D341Med (cell line): ENCODE results near the gene KCMF1.
"Not testable (repeated sequence)": the region's sequence is repeated elsewhere in the genome, so short reads cannot be mapped to it uniquely, and the experiment has no call there.

Experiments
- DNase-seq: peaks from one replicate; pipeline ENCODE4 v3.0.0; 2012; ENCODE audit warnings: low spot score

Gene KCMF1

GRCh38 chr2:84970868-84971509 is at the start of gene KCMF1:
KCMF1 (plus strand) TSS chr2:84971161; CDS start chr2:84971452, 291 bp downstream.
- DNase-seq = peak; percentile 88

- no peak for DNase-seq
These were observed 48.0 kb upstream of the KCMF1 start for GRCh38 chr2:84923009-84923408.

- no peak for DNase-seq
These were observed 46.5 kb upstream of the KCMF1 start for GRCh38 chr2:84924173-84925106.

DNA sequence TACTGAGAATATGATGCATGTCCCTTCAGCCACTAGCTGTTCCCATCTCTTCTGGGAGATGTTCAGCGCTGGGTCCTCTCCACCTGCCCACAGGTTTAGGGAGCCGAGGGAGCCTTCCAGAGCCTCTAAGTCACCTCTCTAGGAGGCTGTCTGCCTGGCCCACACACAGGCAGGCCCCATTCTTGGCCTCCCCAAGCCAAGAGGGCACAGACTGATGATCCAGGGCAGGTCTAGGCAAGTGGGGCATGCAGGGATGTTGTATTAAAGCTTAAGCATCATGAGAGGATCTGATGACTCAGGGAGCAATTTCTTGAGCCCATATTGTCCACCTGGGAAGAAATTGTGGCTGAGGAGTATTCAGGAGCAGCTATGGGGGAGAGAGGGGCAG is 45.6 kb upstream of the KCMF1 start:
- DNase-seq = no peak

DNA sequence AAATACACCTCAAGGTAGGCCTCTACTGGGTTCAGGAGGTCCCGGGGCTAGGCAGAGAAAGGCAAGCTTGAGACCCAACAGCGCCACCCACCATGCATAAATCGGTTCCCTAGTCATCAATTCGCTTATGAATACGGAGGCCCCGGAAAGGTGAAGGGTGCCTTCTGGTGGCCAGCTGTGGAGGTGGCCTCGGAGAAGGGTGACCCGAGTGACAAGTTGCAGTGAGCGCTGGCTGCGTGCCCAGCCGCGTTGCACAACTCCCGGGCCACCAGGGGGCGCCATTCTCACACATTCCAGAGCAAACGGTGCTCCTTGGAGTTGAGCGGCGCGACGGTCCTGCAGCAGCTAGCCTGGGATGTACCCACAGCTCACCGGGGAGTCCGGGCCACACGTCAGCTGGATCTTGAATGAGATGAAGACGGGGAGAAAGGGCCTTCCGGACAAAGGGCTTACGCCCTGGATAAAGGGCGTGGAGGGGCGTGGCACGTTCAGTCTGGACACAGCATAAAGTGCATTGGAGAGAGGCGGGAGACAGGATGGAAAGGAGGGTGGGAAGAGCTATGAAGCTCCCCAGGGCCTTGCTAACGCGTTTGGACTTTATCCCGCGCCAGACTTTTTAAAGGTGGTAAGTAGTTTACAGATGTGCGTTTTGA is 45.1 kb upstream of the KCMF1 start:
- DNase-seq = peak; percentile 86

- DNase-seq = no peak
These were observed 43.7 kb upstream of the KCMF1 start for GRCh38 chr2:84927275-84927627.

DNA sequence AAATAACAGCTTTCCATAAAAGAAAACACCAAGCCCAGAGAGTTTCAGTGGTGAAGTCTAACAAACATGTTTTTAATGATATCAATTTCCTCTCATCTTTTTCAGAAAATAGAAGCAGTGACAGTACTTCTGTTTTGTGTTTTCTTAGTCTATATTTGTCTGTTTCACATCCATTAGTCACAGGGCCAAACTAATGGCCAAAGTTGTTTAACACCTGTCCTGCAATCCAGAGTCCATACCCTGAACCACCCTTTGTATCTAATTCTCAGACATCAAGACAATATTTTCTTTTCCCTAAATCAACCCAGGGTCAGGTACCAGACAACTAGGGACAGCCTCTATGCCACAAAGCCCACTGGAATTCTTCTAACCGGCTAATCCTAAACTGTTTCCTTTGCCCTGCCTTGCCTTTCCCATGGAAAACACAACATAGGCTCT is 39.6 kb upstream of the KCMF1 start:
- no peak for DNase-seq

- no peak for DNase-seq
These were observed 32.6 kb upstream of the KCMF1 start for GRCh38 chr2:84938194-84938879.

DNA sequence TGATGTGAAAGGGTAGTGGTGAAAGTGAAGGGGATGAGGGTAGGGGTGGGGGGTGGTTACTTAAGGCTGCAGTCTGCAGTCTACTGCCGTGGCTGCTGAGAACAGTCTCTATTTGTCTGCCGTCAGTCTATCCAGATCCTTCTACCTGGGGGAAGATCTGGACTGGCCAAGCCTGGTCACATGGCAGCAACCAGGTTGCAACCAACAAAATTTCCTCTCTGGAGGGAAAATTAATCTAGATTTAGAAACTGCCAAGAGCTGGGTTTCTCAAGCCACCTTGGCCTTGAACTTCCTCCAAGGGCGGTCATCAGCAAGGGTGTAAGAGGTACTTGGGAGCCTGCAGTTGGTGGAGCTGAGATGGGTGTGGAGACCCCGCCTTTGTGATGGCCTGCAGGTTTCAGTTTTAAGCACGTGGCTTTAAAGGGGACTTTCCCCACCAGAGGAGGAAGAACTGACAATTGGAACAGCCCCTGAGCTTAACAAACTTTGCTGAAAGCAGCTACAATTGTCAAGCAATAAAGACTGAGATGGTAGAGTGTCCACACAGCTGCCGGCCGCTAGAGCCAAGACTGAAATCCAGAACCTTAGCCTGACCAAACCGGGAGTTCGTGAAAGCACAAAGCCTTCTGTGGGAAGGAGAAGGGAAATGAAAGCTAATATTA is 31.4 kb upstream of the KCMF1 start:
- DNase-seq = no peak

- DNase-seq = no peak
These were observed 30.9 kb upstream of the KCMF1 start for GRCh38 chr2:84940088-84940470.

GRCh38 chr2:84940831-84941412 is 30.0 kb upstream of the KCMF1 start:
- no peak for DNase-seq

DNA sequence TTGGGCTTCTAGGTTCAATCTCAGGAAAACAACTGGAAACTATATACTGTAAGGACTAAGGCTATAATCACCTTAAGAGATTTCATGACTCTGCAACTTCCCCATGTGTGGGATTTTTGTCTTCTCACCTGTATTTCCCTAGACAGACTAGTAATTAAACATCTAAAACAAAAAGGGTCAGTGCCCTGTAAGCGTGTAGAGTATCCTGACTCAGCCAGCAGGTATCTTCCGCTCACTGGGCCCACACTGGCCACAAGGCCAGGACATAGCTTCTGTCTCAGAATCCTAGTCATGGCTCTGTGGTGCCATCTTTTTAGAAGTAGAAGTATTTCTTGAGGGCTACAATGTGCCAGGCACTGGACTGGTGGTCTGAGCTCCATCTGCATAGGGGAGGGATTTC is 28.8 kb upstream of the KCMF1 start:
- DNase-seq = no peak

DNA sequence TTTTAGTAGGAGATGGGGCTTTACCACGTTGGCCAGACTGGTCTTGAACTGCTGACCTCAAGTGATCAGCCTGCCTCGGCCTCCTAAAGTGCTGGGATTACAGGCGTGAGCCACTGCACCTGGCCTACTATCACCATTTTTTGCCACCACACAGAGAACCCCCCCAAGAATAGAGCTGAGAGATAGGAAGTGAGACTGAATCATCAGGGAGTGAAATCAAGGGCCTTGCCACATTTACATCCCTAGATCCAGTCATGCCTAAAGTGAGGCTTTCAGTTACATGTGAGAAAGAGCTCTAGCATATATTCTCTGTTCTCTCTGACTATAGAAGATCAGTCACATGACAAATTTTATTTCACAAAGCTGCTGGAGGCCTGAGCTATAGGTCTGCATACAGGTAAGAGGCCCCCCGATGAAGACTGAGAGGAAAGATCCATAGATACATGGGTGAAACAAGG is 28.0 kb upstream of the KCMF1 start:
- no peak for DNase-seq

- no peak for DNase-seq
These were observed 26.6 kb upstream of the KCMF1 start for GRCh38 chr2:84944295-84944909.

DNA sequence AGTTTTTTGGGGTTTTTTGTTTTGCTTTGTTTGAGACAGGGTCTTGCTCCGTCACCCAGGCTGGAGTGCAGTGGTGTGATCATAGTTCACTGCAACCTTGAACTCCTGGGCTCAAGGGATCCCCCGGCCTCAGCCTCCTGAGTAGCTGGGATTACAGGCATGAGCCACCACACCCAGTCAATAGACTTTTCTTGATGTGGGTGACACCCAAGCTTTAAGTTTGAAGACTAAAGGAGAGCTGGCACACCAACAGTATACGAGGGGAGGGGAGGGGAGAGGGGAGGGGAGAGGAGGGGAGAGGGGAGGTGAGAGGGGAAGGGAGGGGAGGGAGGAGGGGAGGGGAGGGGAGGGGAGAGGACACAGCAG is 25.1 kb upstream of the KCMF1 start:
- DNase-seq = not testable (repeated sequence)

DNA sequence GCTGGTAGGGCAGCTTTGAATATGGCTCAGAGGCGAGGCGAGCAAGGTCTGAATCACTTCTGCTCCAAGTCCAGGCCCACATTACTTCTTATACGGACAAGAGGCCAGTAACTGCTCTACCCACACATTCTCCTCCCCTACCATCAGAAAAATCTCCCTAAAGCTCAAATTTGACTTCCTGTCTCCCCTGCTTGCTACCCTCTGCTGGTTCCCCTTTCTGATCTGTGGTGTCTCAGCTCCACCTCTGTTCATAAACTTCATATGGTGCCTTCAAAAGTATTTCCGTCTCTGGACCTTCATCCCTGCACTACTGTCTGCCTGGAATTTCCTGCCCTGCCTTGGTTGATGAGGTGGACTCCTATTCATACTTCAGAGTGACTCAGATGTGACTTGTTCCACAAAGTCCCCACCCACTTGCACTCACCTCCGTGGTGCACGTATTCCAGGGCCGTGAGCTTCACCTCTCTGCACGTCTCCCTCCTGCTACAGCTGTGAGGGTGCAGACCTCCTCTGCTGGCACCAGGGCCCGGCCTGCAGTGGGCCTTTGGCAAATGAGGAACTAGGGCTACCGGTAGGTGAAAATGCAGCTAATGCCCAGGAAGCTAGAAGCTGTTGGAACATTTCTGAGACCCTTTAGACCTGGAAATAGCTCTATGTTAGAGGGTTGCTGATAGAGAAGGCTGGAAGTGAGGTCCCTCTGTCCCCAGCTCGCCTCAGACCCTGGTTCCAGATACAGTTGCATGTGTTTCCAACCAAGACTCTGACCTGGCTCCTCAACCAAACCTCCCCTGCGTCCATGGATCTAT is 24.6 kb upstream of the KCMF1 start:
- DNase-seq = no peak

DNA sequence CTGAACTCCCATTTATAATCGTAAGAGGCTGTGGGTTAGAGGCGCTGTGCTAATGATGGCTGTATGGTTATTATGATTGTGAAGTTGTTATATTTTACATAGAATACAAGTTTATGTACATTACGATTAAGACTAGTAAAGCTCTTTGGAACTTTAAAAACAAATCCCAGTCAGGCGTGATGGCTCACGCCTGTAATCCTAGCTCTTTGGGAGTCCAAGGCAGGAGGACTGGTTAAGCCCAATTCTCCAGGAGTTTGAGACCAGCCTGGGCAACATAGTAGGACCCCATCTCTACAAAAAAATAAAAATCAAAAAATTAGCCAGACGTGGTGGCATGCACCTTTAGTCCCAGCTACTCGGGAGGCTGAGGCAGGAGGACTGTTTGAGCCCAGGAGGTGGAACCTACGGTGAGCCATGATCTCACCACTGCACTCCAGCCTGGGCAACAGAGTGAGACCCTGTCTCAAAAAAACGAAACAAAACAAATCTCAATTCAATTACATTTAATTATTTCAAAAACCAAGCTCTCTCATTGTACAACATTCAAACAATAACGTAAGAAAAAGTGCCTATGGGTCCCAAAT is 23.9 kb upstream of the KCMF1 start:
- DNase-seq = no peak

DNA sequence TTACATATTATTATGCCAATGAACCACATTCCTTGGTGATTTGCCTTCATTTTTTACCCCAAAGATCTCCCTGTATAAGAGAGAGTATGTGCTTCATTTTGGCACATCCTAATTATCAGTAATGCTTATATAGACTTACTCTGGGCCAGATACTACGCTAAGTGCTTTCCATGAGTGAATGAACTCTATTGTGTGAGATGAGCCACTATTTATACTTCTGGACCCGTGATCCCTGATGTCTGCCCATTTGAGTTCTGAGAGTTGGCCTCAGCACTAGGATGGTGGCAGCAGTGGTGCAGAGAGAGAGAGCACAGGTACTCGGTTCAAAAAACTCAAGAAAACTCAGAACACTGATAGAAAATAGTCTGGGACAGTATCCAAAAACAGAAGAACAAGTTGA is 17.4 kb upstream of the KCMF1 start:
- DNase-seq = no peak

GRCh38 chr2:84954329-84954728 is 16.6 kb upstream of the KCMF1 start:
- DNase-seq = no peak
